ENCODE results near the gene MTPN.

- no peak for TF ChIP-seq CTCF (IDR thresholded peaks at IDR 0.05)
- no peak for TF ChIP-seq POLR2A (IDR thresholded peaks at IDR 0.05)
These were observed 82.3 kb downstream of the MTPN start for GRCh38 chr7:135894816-135895215.
